Eye (tissue), 1 donor: ENCODE data around the gene RAVER2.

Source experiments
- DNase-seq: peaks from one replicate; pipeline ENCODE4 v3.0.0-alpha.2; 2015

RAVER2 gene

DNA sequence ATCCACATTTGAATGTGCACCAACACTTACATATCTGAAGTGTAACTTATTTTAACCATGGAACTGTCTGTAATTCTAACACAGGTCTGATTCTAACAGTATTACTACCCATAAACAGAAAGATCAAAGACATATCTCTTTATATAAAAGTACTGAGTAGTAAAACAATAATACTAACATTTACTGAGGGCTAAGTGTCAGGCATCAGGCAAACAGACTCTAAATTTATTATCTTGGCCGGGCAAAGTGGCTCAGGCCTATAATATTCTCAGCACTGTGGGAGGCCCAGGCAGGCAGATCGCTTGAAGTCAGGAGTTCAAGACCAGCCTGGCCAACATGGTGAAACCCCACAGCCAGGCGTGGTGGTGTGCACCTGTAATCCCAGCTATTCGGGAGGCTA lies 135.6 kb downstream of the RAVER2 start:
- DNase-seq, result no peak

DNA sequence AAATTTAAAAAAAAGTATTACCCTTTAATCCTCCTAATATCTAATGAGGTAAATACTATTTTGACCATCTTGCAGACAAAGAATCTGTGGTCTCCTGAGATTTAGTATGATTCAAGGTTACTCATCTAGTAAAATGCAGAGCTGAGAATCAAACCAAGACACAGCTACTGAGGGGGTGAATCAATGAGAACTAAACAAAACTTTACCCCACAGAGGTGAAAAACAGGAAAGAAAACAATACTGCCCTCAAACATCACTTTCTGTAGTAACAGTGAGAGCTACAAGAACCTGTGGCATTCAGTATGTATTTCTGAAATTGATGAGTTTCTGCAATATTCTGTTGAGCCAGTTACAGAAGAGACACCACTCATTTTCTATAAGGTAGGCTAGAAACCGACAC lies 136.4 kb downstream of the RAVER2 start:
- DNase-seq, result no peak
